HG02623 (cell line): ENCODE measurements around the gene SLC16A8.
"Not testable (repeated sequence)": the region's sequence is repeated elsewhere in the genome, so short reads cannot be mapped to it uniquely, and the experiment has no call there.

Experiments
- ATAC-seq: cut with Tn5 transposase; IDR thresholded peaks from one replicate; pipeline ENCODE4 v1.9.1; 2021; ENCODE audit warnings: moderate library complexity; ENCODE audit not compliant: unreplicated experiment

The SLC16A8 gene

GRCh38 chr22:38051261-38051660 is 32.7 kb downstream of the SLC16A8 start:
- no peak for ATAC-seq

DNA sequence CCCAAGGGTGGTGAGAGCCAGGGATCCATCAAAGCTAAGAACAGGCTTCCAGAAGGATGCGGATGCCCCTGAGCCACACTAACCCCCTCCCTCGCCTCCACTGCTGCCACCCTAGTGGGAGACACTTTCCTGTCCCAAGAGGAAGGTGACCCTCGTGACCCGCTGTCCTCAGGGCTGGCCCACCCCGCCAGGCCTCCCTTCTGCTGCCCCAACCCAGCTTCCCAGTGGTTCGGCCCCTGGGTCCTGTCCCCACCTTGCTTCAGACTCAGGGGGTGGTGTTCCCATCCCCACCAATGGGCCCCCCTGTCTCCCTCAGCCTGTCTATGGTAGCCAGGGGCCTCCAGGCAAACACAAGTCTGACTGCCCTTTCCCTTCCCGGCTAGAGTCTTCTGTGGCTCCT is 33.3 kb downstream of the SLC16A8 start:
- ATAC-seq: no peak

DNA sequence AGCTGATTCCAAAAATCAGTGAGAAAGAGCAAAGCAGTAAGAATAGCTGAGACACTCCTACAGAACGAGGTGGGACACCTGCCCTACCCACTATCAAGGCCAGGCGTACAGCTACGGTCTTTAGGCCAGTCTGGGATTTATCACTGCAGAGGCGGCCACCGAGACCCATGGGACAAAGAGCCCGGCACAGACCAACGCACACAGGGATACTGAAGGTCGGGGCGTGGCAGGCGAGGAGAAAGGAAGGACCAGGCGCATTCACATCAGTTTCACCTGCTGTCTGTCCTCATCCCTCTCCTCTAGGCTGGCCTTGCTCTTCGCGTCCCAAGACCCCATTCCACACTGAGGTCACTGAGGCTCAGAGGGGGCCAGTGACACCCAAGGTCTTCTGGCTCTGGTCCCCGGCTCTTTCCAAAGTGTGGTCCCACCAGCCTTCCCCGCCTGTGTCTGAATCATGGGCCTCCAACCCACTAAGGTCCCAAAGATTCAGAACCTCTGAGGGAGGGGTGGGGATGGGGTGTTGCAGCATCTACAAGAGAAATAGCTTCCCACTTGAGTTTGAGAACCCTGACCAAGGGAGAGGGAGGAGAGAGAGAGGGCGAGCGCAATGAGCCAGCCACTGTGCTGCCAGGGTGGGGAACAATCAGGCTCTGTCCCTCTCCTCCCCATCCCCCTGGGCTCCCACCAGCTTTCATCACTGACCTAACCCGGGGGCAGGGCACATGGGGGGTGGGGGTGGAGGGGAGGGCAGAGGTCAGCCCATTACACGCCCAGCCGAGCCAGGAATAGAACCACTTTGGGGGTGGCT is 34.0 kb downstream of the SLC16A8 start:
- no peak for ATAC-seq

- ATAC-seq: no peak
Measured at GRCh38 chr22:38046070-38046748, 37.8 kb downstream of the SLC16A8 start.

DNA sequence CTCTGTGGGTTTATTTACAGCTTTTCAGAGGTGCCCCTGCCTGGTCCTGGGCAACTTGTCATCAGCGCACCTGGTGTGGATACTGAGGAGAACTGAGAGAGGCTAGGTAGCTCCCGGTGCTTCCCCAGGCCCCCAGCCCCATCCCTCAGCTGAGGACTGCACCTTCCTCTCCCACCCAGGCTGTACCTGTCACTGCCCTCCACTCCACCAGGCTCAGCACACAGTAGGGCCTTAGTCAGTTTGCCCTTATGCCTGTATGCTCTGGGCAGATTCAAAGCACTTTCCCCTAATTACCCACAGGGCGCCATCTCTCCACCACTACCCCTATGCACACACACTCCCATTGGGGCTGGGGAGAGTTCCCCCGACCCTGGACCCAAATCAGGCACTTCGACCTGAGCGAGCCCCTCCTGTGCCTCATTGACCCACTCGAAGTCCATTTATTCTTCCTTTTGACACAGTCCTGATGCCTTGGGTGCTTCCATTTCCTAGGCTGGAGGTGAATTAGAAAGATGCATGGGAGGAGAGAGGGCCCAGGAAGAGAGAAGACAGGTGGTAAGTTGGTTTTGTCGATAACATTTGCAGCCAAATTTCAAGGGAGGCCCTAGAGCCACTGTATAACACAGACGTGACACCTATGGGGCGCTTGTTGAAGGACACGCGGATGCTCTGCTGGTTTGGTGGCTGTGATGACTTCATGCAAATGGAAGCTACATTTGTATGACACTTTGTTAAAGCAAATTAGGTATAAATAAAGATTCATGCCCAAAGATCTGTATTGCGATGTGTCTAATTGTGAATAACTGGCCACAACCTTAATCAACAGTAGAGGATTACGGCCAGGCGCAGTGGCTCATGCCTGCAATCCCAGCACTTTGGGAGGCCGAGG is 40.6 kb downstream of the SLC16A8 start:
- ATAC-seq: no peak

GRCh38 chr22:38042488-38042790 is 41.5 kb downstream of the SLC16A8 start:
- no peak for ATAC-seq

GRCh38 chr22:38041760-38042487 is 42.1 kb downstream of the SLC16A8 start:
- no peak for ATAC-seq

DNA sequence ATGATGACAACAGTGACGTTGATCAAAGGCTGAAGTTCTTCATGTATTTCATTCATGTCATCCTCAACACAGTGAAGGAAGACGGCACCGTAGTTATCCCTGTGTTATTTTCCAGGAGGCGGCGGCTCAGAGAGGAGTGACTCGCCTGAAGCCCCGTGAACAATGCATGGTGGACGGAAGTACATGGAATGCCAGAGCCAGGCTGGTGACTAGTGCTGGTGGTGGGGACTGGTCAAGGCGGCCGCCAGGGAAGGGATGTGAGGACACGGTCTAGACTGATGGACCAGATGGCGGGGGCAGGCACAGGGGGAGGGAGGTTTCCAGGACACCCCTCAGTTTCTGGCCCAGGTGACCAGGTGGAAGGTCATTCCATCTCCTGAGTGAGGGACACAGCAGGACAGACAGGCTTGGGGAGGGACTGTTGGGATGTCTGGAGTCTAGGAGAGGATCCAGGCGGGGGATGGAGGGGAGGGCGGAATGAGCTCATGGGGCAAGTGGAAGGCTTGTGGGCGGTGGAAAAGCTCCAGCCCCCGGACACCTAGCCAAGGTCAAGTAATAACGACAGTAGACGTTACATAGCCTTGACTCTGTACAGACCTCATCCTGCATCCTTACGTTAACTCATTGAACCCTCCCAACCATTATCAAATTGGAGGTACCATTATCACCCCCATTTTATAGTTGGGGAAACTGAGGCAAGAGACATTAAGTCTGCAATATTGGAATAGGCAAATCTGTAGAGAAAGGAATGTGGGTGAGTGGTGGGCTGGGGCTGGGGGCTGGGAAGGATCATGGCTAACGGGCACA is 42.8 kb downstream of the SLC16A8 start:
- no peak for ATAC-seq

DNA sequence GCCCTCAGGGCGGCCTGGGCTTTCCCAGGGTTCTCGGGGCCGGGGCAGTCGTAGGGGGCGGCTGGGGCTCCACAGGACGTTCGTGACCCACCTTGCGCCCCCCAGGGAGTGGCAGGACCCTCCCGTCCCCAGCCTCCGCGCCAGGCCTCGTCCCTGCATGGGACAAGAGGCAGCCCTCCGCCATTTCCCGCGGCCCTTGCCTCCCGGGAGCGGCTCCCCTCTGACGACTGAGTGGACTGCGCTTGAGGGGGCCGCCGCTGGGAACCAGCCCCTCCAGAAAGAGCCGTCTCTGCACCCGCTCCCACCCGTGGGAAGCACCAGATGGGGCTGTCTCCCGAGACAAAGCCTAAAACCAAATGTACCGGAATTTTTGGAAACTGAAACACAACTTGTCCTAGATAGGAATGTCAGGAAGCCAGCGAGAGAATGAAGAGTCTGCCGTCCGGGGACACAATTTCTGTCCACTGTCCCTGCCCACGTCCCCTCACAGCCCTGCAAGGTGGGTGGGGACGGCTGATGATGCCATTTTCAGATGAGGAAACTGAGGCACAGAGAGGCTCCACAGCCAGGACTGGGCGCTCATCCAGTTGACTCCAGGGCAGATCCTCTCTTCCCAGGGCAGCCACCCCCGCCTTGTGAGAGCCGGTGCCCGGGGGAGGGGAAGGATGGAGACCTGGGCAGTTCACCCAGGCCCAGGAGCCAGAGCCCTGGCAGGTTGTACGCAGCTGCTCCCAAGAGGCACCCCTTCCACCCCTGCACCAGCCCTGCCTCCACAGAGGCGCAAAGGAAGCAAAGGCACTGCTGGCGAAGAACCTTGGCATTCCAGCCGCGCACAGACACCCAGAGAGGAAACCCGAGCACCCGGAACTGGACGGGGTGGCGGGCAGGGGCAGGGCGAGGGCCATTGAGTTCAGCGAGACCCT is 44.8 kb downstream of the SLC16A8 start:
- ATAC-seq: no peak

DNA sequence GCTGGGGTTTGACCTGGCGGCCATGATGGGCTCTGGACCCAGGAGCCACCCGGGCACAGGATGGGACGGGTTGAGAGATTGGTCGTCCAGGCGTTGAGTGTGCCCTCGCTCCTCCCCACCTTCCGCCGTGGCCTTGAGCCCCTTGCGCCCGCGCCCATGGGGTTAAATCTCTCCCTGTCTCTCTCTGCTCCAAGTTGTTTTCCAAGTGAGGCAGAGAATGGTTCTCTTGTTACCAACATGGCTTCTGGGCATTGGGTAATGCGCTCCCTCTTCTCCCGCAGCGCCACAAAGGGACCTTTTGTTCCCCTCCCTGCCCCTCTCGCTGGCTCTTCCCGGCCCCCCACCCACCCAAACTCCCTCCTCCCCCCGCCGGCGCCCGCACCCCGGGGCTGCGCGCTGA is 45.6 kb downstream of the SLC16A8 start:
- ATAC-seq: no peak

DNA sequence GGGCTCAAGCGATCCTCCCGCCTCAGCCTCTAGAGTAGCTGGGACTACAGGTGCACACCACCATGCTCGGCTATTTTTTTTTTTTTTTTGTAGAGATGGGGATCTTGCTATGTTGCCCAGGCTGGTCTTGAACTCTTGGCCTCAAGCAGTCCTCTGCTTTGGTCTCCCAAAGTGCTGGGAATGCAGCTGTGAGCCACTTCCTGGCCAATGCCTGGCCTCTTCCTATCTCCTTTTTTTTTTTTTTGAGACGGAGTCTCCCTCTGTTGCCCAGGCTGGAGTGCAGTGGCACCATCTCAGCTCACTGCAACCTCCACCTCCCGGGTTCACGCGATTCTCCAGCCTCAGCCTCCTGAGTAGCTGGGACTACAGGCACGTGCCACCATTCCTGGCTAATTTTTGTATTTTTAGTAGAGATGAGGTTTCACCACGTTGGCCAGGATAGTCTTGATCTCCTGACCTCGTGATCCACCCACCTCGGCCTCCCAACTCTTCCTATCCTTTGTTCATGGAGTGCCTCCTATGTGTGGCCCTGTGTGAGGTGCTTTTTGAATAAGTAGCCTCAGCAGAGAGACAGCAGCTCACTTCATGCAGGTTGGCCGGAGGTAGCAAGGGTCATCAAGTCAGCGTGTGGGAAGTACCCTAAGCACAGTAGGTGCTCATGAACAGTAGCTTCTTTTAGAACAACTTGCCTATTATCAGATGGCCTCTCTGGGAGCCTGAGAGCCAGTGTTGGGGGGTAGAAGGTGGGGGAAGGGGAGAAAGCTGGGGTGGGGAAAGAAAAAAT is 46.4 kb downstream of the SLC16A8 start:
- ATAC-seq: not testable (repeated sequence)

DNA sequence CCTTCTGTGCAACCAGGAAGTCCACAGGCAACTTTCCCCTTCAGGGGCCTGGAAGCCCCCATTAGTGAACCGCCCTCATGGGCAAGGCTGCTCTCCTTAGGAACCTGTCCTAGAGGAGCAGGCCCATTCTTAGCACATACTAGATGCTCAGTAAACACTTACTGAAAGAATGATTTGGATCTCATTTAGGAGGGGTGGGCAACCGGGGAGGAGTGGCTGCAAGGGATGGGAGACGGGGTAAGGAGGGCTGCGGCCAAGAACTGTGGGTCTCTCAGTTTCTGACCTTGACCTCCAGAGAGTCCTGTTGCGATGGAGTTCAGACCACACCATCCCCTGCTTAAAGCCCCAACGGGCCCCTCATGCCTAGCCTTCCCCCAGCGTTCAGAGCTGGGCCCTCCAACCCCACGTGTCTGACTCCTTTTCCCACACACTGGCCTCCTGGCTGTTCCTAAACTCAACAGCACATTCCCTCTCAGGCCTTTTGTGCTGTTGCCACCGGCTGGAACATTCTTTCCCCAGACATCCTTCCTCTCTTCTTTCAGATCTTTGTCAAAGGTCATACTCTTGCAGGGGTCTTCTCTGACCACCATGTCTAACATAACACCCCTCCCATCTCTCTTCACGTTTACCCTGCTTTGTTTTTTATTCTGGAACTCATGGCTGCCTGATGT is 47.5 kb downstream of the SLC16A8 start:
- ATAC-seq: no peak

DNA sequence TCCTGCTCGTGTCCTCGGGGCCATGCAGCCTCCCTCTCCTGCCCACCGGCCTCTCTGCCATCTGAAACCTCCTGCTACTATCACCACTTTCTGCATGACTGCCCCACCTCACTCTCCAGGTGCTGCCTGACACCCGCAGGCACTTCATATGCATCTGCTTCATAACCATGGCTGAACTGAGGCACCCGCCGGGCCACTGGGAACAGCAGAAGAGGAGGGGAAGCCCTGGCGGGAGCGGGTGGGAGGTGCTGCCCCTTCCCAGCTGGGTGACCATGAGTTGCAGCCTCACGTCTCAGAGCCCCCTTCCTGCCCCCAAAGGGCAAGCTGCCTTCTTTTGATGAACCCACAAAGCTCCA is 48.5 kb downstream of the SLC16A8 start:
- ATAC-seq: no peak

- ATAC-seq: no peak
Measured at GRCh38 chr22:38034884-38035529, 49.0 kb downstream of the SLC16A8 start.

DNA sequence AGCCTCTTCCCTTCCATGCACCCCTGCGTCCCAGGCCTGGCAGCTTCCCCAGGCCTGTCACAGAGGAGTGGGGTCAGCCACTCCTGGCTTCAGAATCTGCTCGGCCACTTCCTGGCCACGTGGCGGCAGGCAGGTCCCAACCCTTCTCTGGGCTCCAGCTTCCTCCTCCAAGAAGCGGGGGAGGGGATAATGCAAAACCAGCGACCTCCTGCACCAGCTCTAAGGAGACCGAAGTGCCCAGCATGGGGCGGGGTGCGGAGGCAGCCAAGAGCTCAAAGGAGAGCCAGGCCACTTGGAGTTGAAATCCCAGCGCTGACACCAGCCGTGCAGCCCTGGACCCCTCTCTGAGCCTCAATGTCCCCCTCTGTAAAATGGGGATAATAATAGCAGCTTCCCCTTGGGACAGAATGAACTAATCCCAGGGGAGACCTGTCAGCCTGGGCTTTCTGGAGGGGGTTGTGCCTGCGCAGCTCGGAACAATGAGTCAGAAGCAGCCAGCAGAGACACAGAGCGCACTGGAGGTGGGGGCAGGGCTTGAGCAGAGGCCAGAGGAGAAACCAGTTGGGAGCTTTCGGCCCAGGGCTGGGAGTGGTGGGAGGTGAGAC is 49.6 kb downstream of the SLC16A8 start:
- ATAC-seq: no peak

DNA sequence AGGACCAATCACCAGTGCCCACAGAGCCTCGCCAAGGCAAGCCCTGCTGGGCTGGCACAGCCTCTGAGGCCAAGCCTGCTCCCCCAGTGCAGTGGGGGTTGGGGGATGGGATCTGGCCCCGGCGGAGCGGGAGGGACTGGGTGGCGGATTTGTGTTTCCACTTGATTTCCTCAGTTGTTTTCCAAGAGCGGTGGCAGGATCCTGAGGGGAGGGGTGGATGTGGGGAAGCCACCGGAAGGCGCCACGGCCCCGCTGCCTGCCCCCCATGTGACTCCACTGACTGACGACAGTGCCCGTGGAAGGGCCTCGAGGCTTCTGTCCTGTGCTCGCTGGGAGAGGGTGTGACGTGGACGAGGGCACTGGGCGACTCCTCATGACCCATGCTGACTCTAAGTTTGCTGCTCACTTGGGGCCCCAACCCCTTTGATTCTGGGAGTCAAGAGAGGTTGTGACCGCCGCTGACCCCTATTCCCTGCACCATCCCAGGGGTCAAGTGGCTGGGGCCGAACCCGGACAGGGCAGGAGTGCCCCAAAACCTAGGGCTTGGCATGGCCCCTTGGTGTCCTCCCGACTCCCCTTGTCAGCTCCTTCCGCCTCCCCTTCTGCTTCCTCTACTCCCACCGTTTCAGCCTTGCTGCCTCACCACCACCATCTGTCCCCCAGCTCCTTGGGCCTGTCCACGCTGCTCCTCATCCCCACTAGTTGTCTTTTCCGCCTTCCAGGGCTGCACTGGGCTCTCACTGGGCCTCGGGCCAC is 50.3 kb downstream of the SLC16A8 start:
- ATAC-seq: no peak
